Panc1 (cell line): Measurements from ENCODE around the gene SYTL1. TPM values are rescaled to one million over a fixed set of nuclear protein-coding genes. Genes with fewer than 3 reads are reported as not detected.

Experiments
- ATAC-seq: fragments of 200-7000 bp; cut with Tn5 transposase; 2 replicates; pipeline ENCODE4 v1.9.1; 2020; ENCODE audit warnings: mild to moderate bottlenecking, moderate library complexity
- BruUV-seq: library from RNA; stranded (reverse); fragments of 400-500 nt; replicated peaks from 2 replicates; lab custom pipeline; 2021; lab: Mats Ljungman, UMichigan
- CTCF ChIA-PET: fragments of 300-600 bp; sonication (Branson Sonifier 250); formaldehyde crosslinking; loops from one replicate; lab custom pipeline; 2022; ENCODE audit warnings: antibody characterized with exemption; lab: Charles Lee
- POLR2A ChIA-PET: fragments of 300-600 bp; sonication (Branson Sonifier 250); formaldehyde crosslinking; loops from one replicate; lab custom pipeline; 2022; ENCODE audit warnings: antibody characterized with exemption; lab: Charles Lee
- DNase-seq: peaks from one replicate; pipeline ENCODE4 v3.0.0-alpha.2; 2010; ENCODE audit warnings: low read depth, low spot score
- H3K27ac ChIP-seq: 2 replicates; pipeline ENCODE4 v1.5.1; 2011; ENCODE audit warnings: mild to moderate bottlenecking, low read length, inconsistent platforms
- H3K27me3 ChIP-seq: fragments of 200-500 bp; sonication (Bioruptor generic); 2 replicates; pipeline ENCODE4 v1.6.0; 2014; ENCODE audit warnings: low read length, inconsistent platforms; ENCODE audit not compliant: control insufficient read depth, insufficient read depth
- H3K36me3 ChIP-seq: fragments of 200-500 bp; sonication (Bioruptor generic); 2 replicates; pipeline ENCODE4 v1.5.1; 2014; ENCODE audit warnings: inconsistent platforms, mild to moderate bottlenecking, low read length, moderate library complexity; ENCODE audit not compliant: control insufficient read depth, insufficient read depth
- H3K4me1 ChIP-seq: 2 replicates; pipeline ENCODE4 v1.5.1; 2011; ENCODE audit warnings: inconsistent platforms, mild to moderate bottlenecking, low read length, moderate library complexity; ENCODE audit not compliant: control insufficient read depth, insufficient read depth
- H3K4me3 ChIP-seq, 2 experiments: 2 replicates each; pipeline ENCODE4 v1.5.1; 2011 to 2012; ENCODE audit warnings: low read depth in 2 of 2, low read length in 2 of 2, mild to moderate bottlenecking in 2 of 2, inconsistent platforms in 1 of 2, moderate library complexity in 1 of 2
- H3K9me3 ChIP-seq: fragments of 200-500 bp; sonication (Bioruptor generic); 2 replicates; pipeline ENCODE4 v1.5.1; 2014; ENCODE audit warnings: low read depth, mild to moderate bottlenecking, inconsistent platforms, low read length, moderate library complexity; ENCODE audit not compliant: control insufficient read depth, insufficient read depth
- CTCF ChIP-seq: fragments of 450-650 bp; IDR thresholded peaks from 2 replicates; pipeline ENCODE4 v1.5.1; 2017; ENCODE audit warnings: mild to moderate bottlenecking
- POLR2AphosphoS5 ChIP-seq: IDR thresholded peaks from 2 replicates; pipeline ENCODE4 v1.6.1; 2012; ENCODE audit warnings: mild to moderate bottlenecking, low read depth, low read length, moderate library complexity
- REST ChIP-seq, 2 experiments: IDR thresholded peaks; 2 replicates each; pipeline ENCODE4 v1.6.1; 2011 to 2012; ENCODE audit warnings: low read depth in 2 of 2, control low read depth in 1 of 2, low read length in 1 of 2, mild to moderate bottlenecking in 1 of 2, moderate library complexity in 1 of 2; ENCODE audit not compliant: insufficient read depth in 1 of 2
- SIN3A ChIP-seq: IDR thresholded peaks from 2 replicates; pipeline ENCODE4 v1.6.1; 2012; ENCODE audit warnings: low read depth, mild to moderate bottlenecking, low read length, moderate library complexity, borderline replicate concordance; ENCODE audit not compliant: insufficient read depth
- TCF7L2 ChIP-seq: IDR thresholded peaks from 2 replicates; pipeline ENCODE4 v1.6.1; 2011; ENCODE audit warnings: mild to moderate bottlenecking, low read depth, low read length, inconsistent platforms
- in situ Hi-C: cut with HindIII; loops from 2 replicates; pipeline ENCODE4 v1.10.0; 2016; ENCODE audit warnings: low sequenced_read_pairs, low pct_unique_long_range_greater_than_20kb
- intact Hi-C: fragments of 100-400 bp; cut with micrococcal nuclease; formaldehyde crosslinking; loops from one replicate; pipeline ENCODE4 v1.10.0; 2022; ENCODE audit not compliant: unreplicated experiment
- total RNA-seq: library from RNA; stranded (reverse); gene quantifications from one replicate; pipeline ENCODE4 v1.2.1, GENCODE V29; 2021; ENCODE audit not compliant: unreplicated experiment

The SYTL1 gene
- total RNA-seq, 1 experiment from 2014 or later, result 2.4 TPM

GRCh38 chr1:27403065-27403726 lies 61.4 kb downstream of the SYTL1 start:
- Histone ChIP-seq H3K27ac (no peak overlapping the region), H3K4me3 (no peak overlapping the region), H3K27me3 (no peaks in the 10 kb centered on the region), H3K9me3 (no peaks in the 10 kb centered on the region), H3K4me1 (no peaks in the 10 kb centered on the region; the same call in 1 of the 2 replicates), H3K36me3 (no peaks in the 10 kb centered on the region; the same call in 1 of the 2 replicates)
- no peak for DNase-seq
- no peak for ATAC-seq
- TF ChIP-seq POLR2AphosphoS5 (no peak), CTCF (no peak; the same call in 1 of the 2 replicates), TCF7L2 (no peak), REST (IDR thresholded peaks at IDR 0.05; ENCODE audit: insufficient read depth in 1 of 2, low read depth in 2 of 2, low read length in 1 of 2) (no peak), SIN3A (no peak)
- CTCF ChIA-PET, result interaction anchor here (0.8 kb wide), 1 partner anchor 203 kb away, joined by 6 read pairs; no protein-coding TSS in a partner anchor
- no TSS peak for BruUV-seq
- in situ Hi-C loops (no loop called here), intact Hi-C loops (no loop called here)
- POLR2A ChIA-PET, result no interaction called here

Other genes starting within 250 kb of the SYTL1 start
- gene SLC9A1, start 186.9 kb upstream of the SYTL1 start, total RNA-seq, result 31.3 TPM
- 24.6 TPM for gene WDTC1, start 107.4 kb upstream of the SYTL1 start, total RNA-seq
- gene TMEM222, start 19.9 kb upstream of the SYTL1 start, total RNA-seq, result 55.3 TPM
- 56.9 TPM for gene MAP3K6, start 24.9 kb downstream of the SYTL1 start, total RNA-seq
- gene FCN3, start 32.8 kb downstream of the SYTL1 start, total RNA-seq, result not detected
- 0.13 TPM for gene CD164L2, start 41.3 kb downstream of the SYTL1 start, total RNA-seq
- gene GPR3, start 50.6 kb downstream of the SYTL1 start, total RNA-seq, result 0.95 TPM
- 121 TPM for gene WASF2, start 148.1 kb downstream of the SYTL1 start, total RNA-seq